ENCODE data around the gene PARVB. TPM values are rescaled to one million over a fixed set of nuclear protein-coding genes. Genes with fewer than 3 reads are reported as not detected.

The PARVB gene
- total and polyA plus RNA-seq, 2 donors (not counting 1 experiment from before 2014, with no cell fraction given), result 12.1 to 47.3 TPM

DNA sequence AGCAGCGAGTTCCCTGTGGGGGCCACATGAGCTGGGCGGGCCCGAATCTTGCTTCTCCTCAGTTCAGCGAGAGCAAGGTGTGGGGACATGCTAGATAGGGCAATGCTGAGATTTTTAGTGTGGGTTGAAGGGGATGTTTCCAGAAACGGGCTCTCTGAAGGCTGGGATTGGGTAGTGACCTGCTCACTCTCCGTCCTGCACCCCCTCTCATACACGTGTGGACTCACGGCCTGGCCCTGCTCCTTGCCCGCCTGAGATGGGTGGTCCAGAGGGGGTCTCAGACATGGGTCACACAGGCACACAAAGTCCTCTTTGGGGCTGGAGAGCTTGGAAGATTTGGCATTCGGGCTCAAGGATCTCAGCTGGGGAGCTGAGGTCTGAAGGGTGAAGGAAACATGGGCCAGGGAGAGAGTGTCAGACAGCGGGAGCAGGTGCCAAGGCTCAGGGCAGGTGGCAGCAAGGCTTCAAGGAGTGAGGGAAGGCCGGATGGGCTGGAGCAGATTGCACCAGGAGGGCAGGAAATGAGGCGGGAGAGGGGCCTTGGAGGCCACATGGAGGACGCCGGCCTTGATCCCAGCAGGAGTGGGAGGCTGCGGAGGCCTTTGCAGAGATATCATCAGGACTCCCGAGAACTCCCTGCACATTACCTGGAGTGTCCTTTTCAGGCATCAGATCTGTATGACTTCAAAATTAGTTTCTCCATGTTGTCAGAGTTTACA, 74.1 kb downstream of the PARVB start:
- Histone ChIP-seq H3K9me3 (ENCODE audit: control insufficient read depth, insufficient read depth, low read depth, low read length) (no peaks in the 10 kb centered on the region), H2AFZ (ENCODE audit: low read length) (no peak overlapping the region), H3K4me1 (ENCODE audit: control insufficient read depth, extremely low read depth, insufficient read depth, low read length) (no peaks in the 10 kb centered on the region), H3K9ac (ENCODE audit: insufficient read depth, low read length) (no peak overlapping the region), H3K27ac (ENCODE audit: insufficient read depth, low read length) (no peak overlapping the region), H3K4me2 (ENCODE audit: extremely low read depth, insufficient read depth, low read length) (no peak overlapping the region), H4K20me1 (ENCODE audit: control insufficient read depth, extremely low read depth, insufficient read depth, low read length) (no peaks in the 10 kb centered on the region), H3K4me3 (replicated peaks in 1 of 4; ENCODE audit: control extremely low read depth in 1 of 4, insufficient read depth in 1 of 4, low read depth in 3 of 4, low read length in 4 of 4) (no peak overlapping the region), H3K36me3 (ENCODE audit: control insufficient read depth, insufficient read depth, low read length) (peaks cover 2% of the 10 kb centered on the region), H3K79me2 (ENCODE audit: control insufficient read depth, insufficient read depth, low read length) (no peaks in the 10 kb centered on the region), H3K27me3 (ENCODE audit: control insufficient read depth, insufficient read depth, low read length) (no peaks in the 10 kb centered on the region)
- TF ChIP-seq, protein P1, sequence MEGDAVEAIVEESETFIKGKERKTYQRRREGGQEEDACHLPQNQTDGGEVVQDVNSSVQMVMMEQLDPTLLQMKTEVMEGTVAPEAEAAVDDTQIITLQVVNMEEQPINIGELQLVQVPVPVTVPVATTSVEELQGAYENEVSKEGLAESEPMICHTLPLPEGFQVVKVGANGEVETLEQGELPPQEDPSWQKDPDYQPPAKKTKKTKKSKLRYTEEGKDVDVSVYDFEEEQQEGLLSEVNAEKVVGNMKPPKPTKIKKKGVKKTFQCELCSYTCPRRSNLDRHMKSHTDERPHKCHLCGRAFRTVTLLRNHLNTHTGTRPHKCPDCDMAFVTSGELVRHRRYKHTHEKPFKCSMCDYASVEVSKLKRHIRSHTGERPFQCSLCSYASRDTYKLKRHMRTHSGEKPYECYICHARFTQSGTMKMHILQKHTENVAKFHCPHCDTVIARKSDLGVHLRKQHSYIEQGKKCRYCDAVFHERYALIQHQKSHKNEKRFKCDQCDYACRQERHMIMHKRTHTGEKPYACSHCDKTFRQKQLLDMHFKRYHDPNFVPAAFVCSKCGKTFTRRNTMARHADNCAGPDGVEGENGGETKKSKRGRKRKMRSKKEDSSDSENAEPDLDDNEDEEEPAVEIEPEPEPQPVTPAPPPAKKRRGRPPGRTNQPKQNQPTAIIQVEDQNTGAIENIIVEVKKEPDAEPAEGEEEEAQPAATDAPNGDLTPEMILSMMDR (conservative IDR thresholded peaks at IDR 0.05 in 1 of 2, IDR thresholded peaks at IDR 0.05 in 1 of 2; ENCODE audit: low read depth in 1 of 2, low read length in 2 of 2), result no peak
- TF ChIP-seq EZH2 (IDR thresholded peaks at IDR 0.05; ENCODE audit: low read length, missing control alignments), result no peak
- no peak for DNase-seq (ENCODE audit: low read depth in 2 of 2)

DNA sequence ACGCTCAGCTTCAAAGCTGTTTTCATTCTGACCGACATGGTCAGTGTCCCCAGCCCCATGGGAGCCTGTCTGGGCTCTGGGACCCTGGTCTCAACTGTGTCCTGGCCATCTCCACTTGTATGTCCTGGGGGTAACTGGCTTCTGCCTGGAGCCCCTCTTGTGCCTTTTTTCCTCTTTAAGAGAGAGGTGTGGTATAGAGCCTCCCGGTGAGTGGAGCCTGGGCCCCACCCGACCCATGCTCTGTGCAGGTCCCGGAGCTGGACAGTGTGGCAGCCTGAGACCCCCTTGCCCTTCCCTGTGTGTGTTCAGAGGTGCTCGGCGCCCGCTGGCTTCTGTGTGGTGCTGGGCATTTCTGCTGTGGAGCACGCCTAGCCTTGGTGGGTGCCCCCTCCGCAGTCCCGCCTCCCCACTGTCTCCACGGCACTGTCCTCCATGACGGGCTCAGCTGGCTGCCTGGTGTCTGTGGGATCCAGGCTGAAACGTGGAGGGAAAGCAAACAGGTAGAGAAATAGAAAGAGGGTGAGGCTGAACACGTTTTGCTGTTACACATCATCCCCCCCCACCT, 74.9 kb downstream of the PARVB start:
- H3K9me3 ChIP-seq (ENCODE audit: control insufficient read depth, insufficient read depth, low read depth, low read length), result no peaks in the 10 kb centered on the region
- H2AFZ ChIP-seq (ENCODE audit: low read length), result no peak overlapping the region
- H3K4me1 ChIP-seq (ENCODE audit: control insufficient read depth, extremely low read depth, insufficient read depth, low read length), result no peaks in the 10 kb centered on the region
- H3K4me2 ChIP-seq (ENCODE audit: extremely low read depth, insufficient read depth, low read length), result no peak overlapping the region
- TF ChIP-seq EZH2 (IDR thresholded peaks at IDR 0.05; ENCODE audit: low read length, missing control alignments), result no peak
- TF ChIP-seq, protein P1 (conservative IDR thresholded peaks at IDR 0.05 in 1 of 2, IDR thresholded peaks at IDR 0.05 in 1 of 2; ENCODE audit: low read depth in 1 of 2, low read length in 2 of 2), result no peak
- peaks cover 2% of the 10 kb centered on the region for H3K36me3 ChIP-seq (ENCODE audit: control insufficient read depth, insufficient read depth, low read length)
- H3K4me3 ChIP-seq (replicated peaks in 1 of 4; ENCODE audit: control extremely low read depth in 1 of 4, insufficient read depth in 1 of 4, low read depth in 3 of 4, low read length in 4 of 4), result no peak overlapping the region
- no peaks in the 10 kb centered on the region for H3K27me3 ChIP-seq (ENCODE audit: control insufficient read depth, insufficient read depth, low read length)
- H4K20me1 ChIP-seq (ENCODE audit: control insufficient read depth, extremely low read depth, insufficient read depth, low read length), result no peaks in the 10 kb centered on the region
- H3K9ac ChIP-seq (ENCODE audit: insufficient read depth, low read length), result no peak overlapping the region
- no peak overlapping the region for H3K27ac ChIP-seq (ENCODE audit: insufficient read depth, low read length)
- no peaks in the 10 kb centered on the region for H3K79me2 ChIP-seq (ENCODE audit: control insufficient read depth, insufficient read depth, low read length)
- DNase-seq (ENCODE audit: low read depth in 2 of 2), result no peak

DNA sequence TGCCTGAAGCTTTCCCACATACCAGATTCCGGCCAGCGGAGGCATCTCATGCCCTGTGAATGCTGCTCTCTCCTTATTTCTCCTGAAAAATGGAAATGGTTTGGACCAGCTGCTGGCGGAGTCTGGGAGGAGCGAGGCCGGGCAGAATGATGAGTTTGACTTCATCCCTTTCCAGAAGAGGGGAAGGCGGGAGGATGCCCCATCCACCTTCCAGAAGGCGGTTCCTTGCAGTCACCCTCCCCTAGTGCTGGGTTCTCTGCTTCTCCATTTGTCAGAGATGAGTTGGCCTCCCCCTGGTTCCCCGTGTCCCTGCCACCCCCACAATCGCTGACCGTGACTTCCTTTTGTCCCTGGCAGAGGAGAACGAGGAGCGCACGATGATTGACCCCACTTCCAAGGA, 75.6 kb downstream of the PARVB start:
- no peaks in the 10 kb centered on the region for H4K20me1 ChIP-seq (ENCODE audit: control insufficient read depth, extremely low read depth, insufficient read depth, low read length)
- H3K4me2 ChIP-seq (ENCODE audit: extremely low read depth, insufficient read depth, low read length), result no peak overlapping the region
- no peaks in the 10 kb centered on the region for H3K79me2 ChIP-seq (ENCODE audit: control insufficient read depth, insufficient read depth, low read length)
- no peaks in the 10 kb centered on the region for H3K4me1 ChIP-seq (ENCODE audit: control insufficient read depth, extremely low read depth, insufficient read depth, low read length)
- H3K27me3 ChIP-seq (ENCODE audit: control insufficient read depth, insufficient read depth, low read length), result no peaks in the 10 kb centered on the region
- H3K9me3 ChIP-seq (ENCODE audit: control insufficient read depth, insufficient read depth, low read depth, low read length), result no peaks in the 10 kb centered on the region
- H3K36me3 ChIP-seq (ENCODE audit: control insufficient read depth, insufficient read depth, low read length), result peaks cover 2% of the 10 kb centered on the region
- H3K4me3 ChIP-seq (replicated peaks in 1 of 4; ENCODE audit: control extremely low read depth in 1 of 4, insufficient read depth in 1 of 4, low read depth in 3 of 4, low read length in 4 of 4), result no peak overlapping the region
- DNase-seq (ENCODE audit: low read depth in 2 of 2), result no peak
- no peak overlapping the region for H2AFZ ChIP-seq (ENCODE audit: low read length)
- no peak overlapping the region for H3K9ac ChIP-seq (ENCODE audit: insufficient read depth, low read length)
- TF ChIP-seq, protein P1 (conservative IDR thresholded peaks at IDR 0.05 in 1 of 2, IDR thresholded peaks at IDR 0.05 in 1 of 2; ENCODE audit: low read depth in 1 of 2, low read length in 2 of 2), result no peak
- TF ChIP-seq EZH2 (IDR thresholded peaks at IDR 0.05; ENCODE audit: low read length, missing control alignments), result no peak
- no peak overlapping the region for H3K27ac ChIP-seq (ENCODE audit: insufficient read depth, low read length)
